Measurements from ENCODE around the gene CFAP73. TPM values are rescaled to one million over a fixed set of nuclear protein-coding genes. Genes with fewer than 3 reads are reported as not detected.

CFAP73 gene
- total RNA-seq, 1 experiment from 2014 or later, result not detected

DNA sequence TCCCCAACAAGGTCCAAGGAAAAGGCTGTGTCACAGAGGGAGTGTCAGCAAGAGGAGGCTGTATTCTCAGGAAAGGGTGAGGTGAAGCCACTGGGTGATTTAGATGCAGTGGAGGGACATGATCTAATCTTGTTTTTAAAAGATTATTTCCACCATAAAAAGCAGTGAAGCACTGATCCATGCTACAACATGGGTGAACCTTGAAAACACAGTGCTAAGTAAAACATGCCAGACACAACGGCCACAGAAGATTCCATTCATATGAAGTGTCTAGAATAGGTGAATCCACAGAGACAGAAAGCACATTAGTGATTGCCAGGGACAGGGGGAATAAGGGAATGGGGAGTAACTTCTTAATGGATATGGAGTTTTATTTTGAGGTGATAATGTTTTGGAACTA, 48.8 kb downstream of the CFAP73 start:
- no peak for DNase-seq (ENCODE audit: unreplicated experiment)
- no peaks in the 10 kb centered on the region for H3K9me3 Mint-ChIP-seq (ENCODE audit: unreplicated experiment)
- no peak overlapping the region for H3K4me3 Mint-ChIP-seq (ENCODE audit: unreplicated experiment)
- TF ChIP-seq, protein P1, sequence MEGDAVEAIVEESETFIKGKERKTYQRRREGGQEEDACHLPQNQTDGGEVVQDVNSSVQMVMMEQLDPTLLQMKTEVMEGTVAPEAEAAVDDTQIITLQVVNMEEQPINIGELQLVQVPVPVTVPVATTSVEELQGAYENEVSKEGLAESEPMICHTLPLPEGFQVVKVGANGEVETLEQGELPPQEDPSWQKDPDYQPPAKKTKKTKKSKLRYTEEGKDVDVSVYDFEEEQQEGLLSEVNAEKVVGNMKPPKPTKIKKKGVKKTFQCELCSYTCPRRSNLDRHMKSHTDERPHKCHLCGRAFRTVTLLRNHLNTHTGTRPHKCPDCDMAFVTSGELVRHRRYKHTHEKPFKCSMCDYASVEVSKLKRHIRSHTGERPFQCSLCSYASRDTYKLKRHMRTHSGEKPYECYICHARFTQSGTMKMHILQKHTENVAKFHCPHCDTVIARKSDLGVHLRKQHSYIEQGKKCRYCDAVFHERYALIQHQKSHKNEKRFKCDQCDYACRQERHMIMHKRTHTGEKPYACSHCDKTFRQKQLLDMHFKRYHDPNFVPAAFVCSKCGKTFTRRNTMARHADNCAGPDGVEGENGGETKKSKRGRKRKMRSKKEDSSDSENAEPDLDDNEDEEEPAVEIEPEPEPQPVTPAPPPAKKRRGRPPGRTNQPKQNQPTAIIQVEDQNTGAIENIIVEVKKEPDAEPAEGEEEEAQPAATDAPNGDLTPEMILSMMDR (IDR thresholded peaks at IDR 0.05; ENCODE audit: unreplicated experiment), result no peak
- H3K36me3 Mint-ChIP-seq (ENCODE audit: insufficient read depth, unreplicated experiment), result peaks cover 7% of the 10 kb centered on the region
- POLR2A ChIA-PET, result interaction anchor here (0.6 kb wide), 1 partner anchor 14 kb away, joined by 3 read pairs; no protein-coding TSS in a partner anchor
- CTCF ChIA-PET, result interaction anchor here (0.6 to 1.8 kb wide), 8 partner anchors 9 to 715 kb away, joined by 3 to 13 read pairs (median 4); no protein-coding TSS in a partner anchor
- H3K27me3 Mint-ChIP-seq (ENCODE audit: insufficient read depth, unreplicated experiment), result no peaks in the 10 kb centered on the region
- H3K27ac Mint-ChIP-seq (ENCODE audit: low read depth, unreplicated experiment), result peak overlapping the region; percentile 17
- peaks cover 15% of the 10 kb centered on the region for H3K4me1 Mint-ChIP-seq (ENCODE audit: insufficient read depth, unreplicated experiment)
- BruUV-seq (replicated peaks), result no TSS peak
- intact Hi-C loops (cut with micrococcal nuclease), result loop anchor here (10.0 kb wide), 1 partner anchor 97 kb away; no protein-coding TSS in a partner anchor

DNA sequence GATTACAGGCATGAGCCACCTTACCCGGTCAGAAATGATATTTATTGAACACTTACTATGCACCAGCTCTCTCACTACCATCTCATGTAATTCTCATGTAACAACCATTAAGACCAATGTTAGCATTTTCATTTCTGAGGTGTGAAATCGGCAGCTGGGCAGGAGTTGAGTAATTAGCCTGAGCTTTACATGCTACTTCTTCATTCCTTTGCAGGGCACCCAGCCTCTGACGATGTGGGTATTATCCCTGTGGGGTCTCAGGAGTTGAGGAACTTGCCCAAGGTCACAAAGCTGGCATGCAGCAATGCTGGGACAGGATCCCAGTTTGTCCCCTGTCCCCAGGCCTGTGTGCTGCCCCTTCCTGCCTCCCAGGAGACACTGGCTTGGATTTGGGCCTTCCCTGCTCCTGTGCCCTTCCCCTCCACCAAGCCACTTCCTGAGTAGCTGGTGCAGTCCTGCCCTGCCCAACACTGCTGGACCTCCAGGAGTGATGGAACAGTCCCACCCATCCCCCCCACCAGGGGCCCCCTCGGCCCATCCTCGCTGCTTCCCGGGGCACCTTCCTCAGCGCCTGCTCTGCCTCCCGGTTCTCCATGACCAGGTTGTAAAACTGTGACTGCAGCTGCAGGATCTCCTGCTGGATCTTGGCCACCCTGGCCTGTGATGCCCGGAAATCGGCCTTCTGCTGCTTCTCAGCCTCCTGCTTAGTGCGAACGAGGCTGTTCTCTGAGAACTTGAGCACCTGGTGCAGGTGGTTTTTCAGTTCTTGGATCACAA, 50.7 kb downstream of the CFAP73 start:
- DNase-seq (ENCODE audit: unreplicated experiment), result no peak
- H3K4me1 Mint-ChIP-seq (ENCODE audit: insufficient read depth, unreplicated experiment), result peaks cover 6% of the 10 kb centered on the region
- intact Hi-C loops (cut with micrococcal nuclease), result no loop called here
- H3K4me3 Mint-ChIP-seq (ENCODE audit: unreplicated experiment), result no peak overlapping the region
- ChIA-PET POLR2A (interaction anchor here (0.9 kb wide), 1 partner anchor 15 kb away, joined by 3 read pairs; no protein-coding TSS in a partner anchor), CTCF (interaction anchor here (0.6 kb wide), 1 partner anchor 10 kb away, joined by 3 read pairs; no protein-coding TSS in a partner anchor)
- H3K36me3 Mint-ChIP-seq (ENCODE audit: insufficient read depth, unreplicated experiment), result no peaks in the 10 kb centered on the region
- no peak overlapping the region for H3K27ac Mint-ChIP-seq (ENCODE audit: low read depth, unreplicated experiment)
- no peaks in the 10 kb centered on the region for H3K27me3 Mint-ChIP-seq (ENCODE audit: insufficient read depth, unreplicated experiment)
- no TSS peak for BruUV-seq (replicated peaks)
- TF ChIP-seq, protein P1 (IDR thresholded peaks at IDR 0.05; ENCODE audit: unreplicated experiment), result no peak
- no peaks in the 10 kb centered on the region for H3K9me3 Mint-ChIP-seq (ENCODE audit: unreplicated experiment)

DNA sequence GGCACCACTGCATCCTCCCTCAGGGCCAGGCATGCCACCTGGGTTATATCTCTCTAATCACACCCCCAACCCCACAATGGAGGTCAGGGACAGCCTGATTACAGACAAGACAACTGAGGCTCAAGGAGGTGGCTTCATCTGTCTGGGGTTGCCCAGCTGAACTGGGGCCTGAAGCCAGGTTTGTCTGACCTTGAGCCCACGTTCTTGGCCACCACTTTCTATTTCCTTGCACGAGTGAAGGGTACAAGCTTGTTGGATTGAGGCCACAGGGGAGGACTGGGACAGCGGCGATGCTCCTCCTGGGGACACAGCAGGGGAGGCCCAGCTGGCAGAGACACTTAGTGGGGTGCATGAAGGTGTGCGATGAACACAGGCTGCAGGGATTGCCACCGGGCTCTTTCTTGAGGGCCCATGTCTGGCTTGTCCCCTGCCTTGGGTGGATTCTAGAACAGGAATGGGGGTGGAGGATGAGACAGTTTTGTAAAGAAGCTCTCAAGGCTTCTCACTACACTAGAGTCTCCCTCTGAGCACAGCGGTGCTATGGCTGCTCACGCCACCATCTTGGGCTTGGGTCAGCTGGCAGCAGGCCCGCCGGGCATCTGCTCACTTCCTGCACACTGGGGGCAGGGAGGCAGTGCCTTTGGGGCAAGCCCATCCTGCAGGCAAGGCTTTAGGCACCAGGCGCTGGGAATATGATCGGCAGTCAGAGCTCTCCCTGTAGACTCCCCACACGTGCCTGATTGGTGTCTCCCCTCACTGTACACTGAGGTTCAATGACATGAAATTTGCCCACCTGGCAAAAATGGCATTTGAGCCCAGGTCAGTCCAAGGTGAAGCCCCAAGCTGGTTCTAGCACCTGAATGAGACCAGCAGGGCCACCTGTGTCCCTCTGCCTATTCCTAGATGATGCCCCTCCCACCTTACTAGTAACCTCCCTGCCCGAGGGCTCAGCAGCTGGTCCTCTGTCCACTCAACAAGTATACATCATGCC, 52.0 kb downstream of the CFAP73 start:
- DNase-seq (ENCODE audit: unreplicated experiment), result no peak
- no TSS peak for BruUV-seq (replicated peaks)
- H3K4me3 Mint-ChIP-seq (ENCODE audit: unreplicated experiment), result no peak overlapping the region
- ChIA-PET CTCF (interaction anchor here (0.5 kb wide), 1 partner anchor 25 kb away, joined by 3 read pairs; no protein-coding TSS in a partner anchor), POLR2A (interaction anchor here (0.6 kb wide), 1 partner anchor 15 kb away, joined by 3 read pairs; no protein-coding TSS in a partner anchor)
- H3K27me3 Mint-ChIP-seq (ENCODE audit: insufficient read depth, unreplicated experiment), result no peaks in the 10 kb centered on the region
- H3K27ac Mint-ChIP-seq (ENCODE audit: low read depth, unreplicated experiment), result no peak overlapping the region
- TF ChIP-seq, protein P1 (IDR thresholded peaks at IDR 0.05; ENCODE audit: unreplicated experiment), result no peak
- H3K9me3 Mint-ChIP-seq (ENCODE audit: unreplicated experiment), result no peaks in the 10 kb centered on the region
- intact Hi-C loops (cut with micrococcal nuclease), result no loop called here
- H3K4me1 Mint-ChIP-seq (ENCODE audit: insufficient read depth, unreplicated experiment), result peaks cover 6% of the 10 kb centered on the region
- H3K36me3 Mint-ChIP-seq (ENCODE audit: insufficient read depth, unreplicated experiment), result no peaks in the 10 kb centered on the region
